IPS DF 4.7 (cell line): ENCODE results near the gene PTPN20.
"Not testable (repeated sequence)": the region's sequence is repeated elsewhere in the genome, so short reads cannot be mapped to it uniquely, and the experiment has no call there.

Source experiments
- DNase-seq: peaks from one replicate; pipeline ENCODE4 v3.0.0-alpha.2; 2013; ENCODE audit warnings: low spot score; ENCODE audit errors: extremely low read depth

PTPN20 gene

DNA sequence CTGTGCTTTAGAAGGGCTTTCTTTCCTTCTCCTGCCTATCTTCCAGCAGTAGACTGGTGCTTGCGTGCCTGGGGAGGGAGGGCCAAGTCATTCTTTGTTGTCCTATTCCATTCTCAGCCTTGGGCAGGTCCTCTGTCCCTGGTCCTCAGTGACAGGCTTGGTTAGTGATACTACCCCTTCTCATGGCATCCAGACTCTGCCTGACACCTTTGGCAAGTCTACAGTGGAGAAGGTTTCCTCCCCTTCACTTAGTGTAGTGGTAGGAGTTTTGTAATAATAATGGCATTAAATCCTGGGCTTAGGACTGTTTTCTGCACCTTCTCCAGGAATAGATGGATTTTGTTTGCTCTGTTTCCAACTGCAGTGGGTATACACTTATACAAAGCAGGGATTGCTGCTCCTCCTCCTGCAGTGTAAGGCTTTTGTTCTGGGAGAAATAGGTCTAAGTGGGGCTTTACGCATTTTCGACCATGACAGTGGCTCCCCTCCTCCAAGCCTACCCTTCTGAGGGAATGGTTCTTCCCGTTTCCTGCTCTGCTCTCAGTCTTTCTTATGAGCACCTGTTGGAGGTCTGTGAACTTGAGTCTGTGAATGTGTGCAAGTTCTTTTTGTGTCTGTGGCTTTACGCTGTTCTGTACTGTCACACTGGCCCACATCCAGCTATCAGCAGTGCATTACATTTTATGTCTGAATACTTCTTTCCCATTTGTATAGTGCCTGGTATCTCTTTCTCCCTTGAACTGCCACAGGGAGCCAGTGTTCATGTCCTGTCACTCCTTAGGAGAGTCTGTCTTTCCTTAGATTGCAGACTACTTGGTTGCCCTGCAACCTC is 37.7 kb downstream of the PTPN20 start:
- not testable (repeated sequence) for DNase-seq

DNA sequence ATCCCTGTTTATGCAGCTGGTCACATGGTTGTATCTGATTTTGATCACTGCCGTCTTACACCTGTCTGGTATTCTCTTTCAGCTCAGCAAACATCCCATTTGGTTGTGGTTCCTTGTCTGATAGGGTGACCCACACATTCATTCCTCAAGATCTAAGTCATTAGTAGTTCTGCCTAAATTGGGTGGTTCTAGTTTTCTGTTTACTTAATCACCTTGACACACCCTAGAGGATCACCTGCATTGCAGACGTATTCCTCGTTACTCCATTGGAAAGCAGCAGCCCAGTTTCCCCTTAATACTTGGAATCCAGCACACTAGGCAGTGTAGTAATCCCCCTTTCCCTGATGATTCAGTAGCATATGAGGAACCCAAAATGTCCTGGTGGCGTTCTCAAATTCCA is 41.3 kb downstream of the PTPN20 start:
- not testable (repeated sequence) for DNase-seq

DNA sequence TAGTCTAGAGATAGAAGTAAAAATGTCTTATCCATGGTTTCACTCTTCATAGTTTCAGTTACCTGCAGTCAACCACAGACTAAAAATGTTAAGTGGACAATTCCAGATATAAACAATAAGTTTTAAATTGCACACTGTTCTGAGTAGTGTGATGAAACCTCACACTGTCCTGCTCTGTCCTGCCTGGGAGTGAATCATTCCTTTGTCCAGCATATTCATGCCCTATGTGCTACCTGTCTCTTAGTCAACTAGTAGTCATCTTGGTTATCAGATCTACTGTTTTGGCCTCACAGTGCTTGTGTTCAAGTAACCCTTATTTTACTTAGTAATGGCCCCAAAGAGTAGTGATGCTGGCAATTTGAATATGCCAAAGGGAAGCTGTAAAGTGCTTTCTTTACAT is 49.5 kb downstream of the PTPN20 start:
- not testable (repeated sequence) for DNase-seq

- DNase-seq: not testable (repeated sequence)
Measured at GRCh38 chr10:46963356-46963755, 52.1 kb downstream of the PTPN20 start.

DNA sequence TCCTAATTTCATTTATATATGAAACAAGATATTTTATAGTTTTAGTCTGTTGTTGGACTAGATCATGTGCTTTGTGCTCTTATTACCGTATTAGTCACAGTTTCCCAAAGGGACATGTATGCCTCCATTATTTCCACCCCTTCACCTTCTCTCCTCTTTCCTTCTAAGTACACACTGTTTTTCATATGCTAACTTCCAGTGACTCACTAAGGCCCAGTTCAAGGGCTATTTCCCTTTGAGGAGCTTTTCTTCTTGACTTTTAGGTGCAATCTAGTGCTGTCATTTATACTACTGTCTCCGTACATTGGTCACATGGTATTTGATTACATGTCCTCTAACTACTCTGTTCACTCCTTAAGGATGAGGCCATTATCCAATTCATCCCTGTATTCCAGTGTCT is 55.8 kb downstream of the PTPN20 start:
- DNase-seq: not testable (repeated sequence)

GRCh38 chr10:46980223-46980622 is 69.0 kb downstream of the PTPN20 start:
- not testable (repeated sequence) for DNase-seq

DNA sequence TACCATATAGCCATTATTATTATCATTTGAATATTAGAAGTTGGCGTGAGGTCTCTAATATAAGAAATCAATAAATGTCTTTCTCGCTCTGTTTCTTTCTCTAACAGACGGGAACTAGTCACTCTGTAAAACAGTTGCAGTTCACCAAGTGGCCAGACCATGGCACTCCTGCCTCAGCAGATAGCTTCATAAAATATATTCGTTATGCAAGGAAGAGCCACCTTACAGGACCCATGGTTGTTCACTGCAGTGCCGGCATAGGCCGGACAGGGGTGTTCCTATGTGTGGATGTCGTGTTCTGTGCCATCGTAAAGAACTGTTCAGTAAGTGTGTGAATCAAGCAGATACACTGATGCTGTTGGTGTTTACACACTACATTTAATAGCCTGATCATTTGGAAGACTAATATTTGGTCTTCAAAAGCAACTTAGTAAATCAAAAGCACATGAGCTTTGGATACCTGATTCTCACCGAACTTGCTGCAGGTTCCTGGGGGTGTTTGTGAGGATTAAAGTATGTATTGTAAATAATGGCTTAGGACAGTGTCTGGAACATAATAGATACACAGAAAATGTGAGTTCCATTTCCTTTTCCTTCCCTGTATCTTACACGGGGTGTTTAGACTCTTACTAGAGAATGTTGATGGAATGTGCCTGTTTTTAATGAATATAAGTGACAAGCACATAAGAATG is 76.2 kb downstream of the PTPN20 start:
- not testable (repeated sequence) for DNase-seq

DNA sequence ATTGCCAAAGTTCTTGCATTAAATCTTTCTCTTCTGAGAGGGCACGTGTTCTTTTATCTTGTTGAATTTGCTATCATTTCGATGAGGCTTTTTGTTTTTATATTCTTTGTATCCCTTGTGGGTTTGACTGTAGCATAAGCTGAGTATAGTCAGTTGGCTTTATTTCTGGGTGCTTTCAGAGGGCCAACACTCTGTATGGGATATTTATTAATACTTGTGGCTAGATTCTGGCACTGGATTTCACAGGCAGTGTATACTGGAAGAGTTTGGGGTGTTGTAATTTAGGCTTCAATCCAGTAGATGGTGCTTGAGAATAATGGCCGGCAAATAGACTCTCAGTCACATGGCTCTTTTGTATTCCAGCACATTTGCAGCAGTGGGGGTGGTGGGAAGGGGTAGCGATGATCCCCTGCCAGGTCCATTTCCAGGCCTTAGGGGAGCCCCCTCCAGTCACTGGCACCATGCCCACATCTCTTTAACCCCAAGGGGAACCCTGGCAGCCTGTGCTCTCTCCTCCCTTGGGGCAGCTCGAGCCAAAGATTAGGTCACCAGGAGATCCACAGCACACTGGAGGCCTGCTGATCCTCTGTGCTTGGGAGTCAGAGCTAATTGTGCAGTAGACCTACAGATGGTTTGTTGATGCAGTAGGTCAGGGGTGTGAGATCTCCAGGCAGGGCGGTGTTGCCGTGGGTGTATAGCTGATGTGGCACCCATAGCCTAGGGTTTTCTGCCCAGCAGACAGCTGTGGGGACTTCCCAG is 81.8 kb downstream of the PTPN20 start:
- no peak for DNase-seq

DNA sequence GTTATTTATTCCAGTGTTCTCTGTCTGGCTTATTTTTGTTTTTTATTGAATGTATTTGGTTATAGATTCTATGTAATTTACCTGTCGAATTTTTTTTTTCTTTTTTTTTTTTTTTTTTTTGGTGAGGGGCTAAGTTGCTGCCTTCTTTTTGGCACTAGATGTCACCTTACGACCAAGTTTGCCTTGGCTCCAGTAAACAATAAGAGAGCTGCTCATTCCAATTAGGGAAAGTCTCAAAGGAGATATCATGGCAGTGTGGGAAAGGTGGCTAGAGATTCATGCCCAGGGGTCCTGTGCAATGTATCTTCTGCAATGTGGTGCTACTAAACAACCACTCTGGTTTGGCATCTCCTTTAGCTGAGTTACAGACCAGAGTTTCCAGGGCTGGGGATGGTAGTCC is 84.0 kb downstream of the PTPN20 start:
- no peak for DNase-seq

- no peak for DNase-seq
Measured at GRCh38 chr10:46998192-46998591, 87.0 kb downstream of the PTPN20 start.

DNA sequence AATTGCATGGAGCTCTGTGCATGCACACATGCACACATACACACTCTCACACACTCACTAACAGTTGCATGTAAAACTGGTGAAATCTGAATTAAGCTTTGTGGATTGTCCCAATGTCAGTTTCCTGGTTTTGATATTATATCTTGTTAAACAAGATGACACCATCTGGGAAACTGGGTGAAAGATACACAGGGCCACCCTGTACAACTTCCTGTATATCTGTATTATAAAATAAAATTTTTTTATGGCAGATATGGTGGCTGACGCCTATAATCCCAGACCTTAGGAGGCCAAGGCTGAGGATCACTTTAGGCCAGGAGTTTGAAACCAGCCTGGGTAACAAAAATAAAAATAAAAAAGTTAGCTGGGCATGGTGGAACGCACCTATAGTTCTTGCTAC is 87.4 kb downstream of the PTPN20 start:
- DNase-seq: no peak

GRCh38 chr10:46999217-46999616 is 88.0 kb downstream of the PTPN20 start:
- DNase-seq: no peak

GRCh38 chr10:47008769-47009168 is 97.5 kb downstream of the PTPN20 start:
- no peak for DNase-seq

- no peak for DNase-seq
Measured at GRCh38 chr10:47009215-47009838, 98.1 kb downstream of the PTPN20 start.

GRCh38 chr10:47010036-47010435 is 98.8 kb downstream of the PTPN20 start:
- DNase-seq: no peak

DNA sequence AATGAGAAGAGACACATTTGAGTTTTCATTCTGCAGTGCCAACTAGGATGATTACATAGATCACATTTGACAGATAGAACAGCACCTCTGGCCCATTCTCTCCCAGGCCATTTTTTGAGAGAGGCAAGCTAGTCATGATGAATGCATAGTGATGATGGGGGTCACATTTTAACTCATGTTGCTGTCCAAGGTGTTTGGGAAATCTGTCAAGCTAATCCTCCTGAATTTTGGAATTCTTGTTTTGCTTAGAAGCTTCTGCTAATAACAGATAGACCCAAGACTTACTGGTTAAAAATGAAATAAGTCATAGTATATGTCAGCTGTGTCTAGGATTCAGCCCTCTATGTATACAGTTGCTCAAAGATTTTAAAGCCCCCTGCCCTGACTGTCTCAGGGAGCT is 101.0 kb downstream of the PTPN20 start:
- DNase-seq: no peak

DNA sequence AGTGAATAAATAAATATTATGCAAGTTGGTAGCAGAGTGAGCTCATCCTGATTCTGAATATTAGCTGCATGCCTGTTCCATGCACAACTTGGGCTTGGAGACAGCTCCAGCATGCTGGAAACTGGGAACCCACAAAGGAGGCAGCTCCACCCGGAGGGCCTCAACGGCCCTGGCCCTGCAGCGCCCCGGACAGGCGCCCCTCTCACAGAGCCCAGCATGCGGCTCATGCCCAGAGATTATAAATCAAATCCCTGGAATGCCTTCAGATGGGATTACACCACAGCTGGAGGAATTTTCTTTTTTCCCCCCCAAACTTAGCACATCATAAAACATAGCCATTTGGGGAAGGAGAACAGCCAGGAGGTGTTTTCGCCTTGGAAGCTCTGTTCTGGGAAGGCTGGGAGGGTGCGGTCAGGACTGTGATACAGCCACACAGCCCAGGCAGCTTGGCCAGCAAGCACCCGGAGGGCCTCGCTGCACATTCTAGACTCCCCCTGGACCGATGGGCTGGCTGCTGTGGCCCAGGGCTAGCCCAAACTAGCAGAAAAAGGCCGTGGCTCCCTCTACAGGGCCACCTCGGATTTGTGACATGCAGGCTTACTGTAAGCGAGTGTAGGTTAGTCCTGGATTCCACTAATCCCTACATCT is 102.4 kb downstream of the PTPN20 start:
- no peak for DNase-seq

DNA sequence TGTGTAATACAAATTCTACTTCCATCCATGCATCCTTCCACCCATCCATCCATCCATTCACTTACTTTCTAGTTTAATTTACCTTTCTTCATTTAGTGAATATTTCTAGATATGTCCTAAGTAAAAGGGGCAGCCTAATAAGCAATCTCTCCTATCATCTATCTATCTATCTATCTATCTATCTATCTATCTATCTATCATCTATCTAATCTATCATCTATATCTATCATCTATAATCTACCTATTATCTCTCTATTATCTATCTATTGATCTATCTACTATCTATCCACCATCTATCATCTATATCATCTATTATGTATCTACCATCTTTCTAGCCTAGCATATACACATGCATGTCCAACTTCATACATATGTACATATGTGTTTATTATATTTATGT is 104.2 kb downstream of the PTPN20 start:
- DNase-seq: no peak

DNA sequence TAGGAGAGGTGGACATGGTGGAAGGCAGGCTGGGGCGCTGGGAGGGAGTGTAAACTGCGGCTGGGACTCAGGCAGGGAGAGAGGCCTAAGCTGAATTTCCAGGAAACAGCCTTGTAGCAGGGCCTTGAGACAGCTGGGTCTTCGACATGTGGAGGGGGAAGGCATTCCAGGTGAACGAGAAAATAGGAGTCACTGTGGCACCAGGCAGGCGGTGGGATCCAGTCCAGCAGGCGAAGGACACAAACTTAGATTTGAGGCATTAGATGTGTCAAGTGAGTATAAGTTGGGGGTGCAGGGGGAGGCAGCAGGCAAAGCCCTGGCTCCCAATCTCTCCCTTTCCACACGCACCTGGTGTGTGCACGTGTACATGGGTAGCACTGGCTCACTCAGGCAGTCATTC is 105.3 kb downstream of the PTPN20 start:
- DNase-seq: no peak

- DNase-seq: no peak
Measured at GRCh38 chr10:47018026-47018735, 107.0 kb downstream of the PTPN20 start.
